WTC11 (cell line): ENCODE measurements around the gene TBRG4. TPM values are rescaled to one million over a fixed set of nuclear protein-coding genes. Genes with fewer than 3 reads are reported as not detected.

ENCODE experiments used
- ATAC-seq: fragments of 200-7000 bp; cut with Tn5 transposase; 2 replicates; pipeline ENCODE4 v1.10.0; 2021; ENCODE audit warnings: mild to moderate bottlenecking, moderate library complexity
- Bru-seq: library from RNA; stranded (reverse); fragments of 400-500 nt; gene quantifications from one replicate; lab custom pipeline; 2021; lab: Mats Ljungman, UMichigan
- CTCF ChIA-PET: fragments of 300-600 bp; sonication (Branson Sonifier 250); formaldehyde crosslinking; loops from one replicate; lab custom pipeline; 2021; ENCODE audit warnings: antibody characterized with exemption; lab: Charles Lee
- POLR2A ChIA-PET: fragments of 350-600 bp; sonication (Branson Sonifier 250); formaldehyde crosslinking; loops from one replicate; lab custom pipeline; 2021; ENCODE audit warnings: antibody characterized with exemption; lab: Charles Lee
- DNase-seq: peaks from one replicate; pipeline ENCODE4 v3.0.0; 2021; ENCODE audit warnings: low spot score
- H3K27ac Mint-ChIP-seq: 2 replicates; pipeline ENCODE4 v1.8.0; 2021; ENCODE audit warnings: mixed read lengths
- H3K27me3 Mint-ChIP-seq: 2 replicates; pipeline ENCODE4 v1.8.0; 2021; ENCODE audit warnings: low read depth, mild to moderate bottlenecking, moderate library complexity, mixed read lengths
- H3K36me3 Mint-ChIP-seq: 2 replicates; pipeline ENCODE4 v1.8.0; 2021; ENCODE audit warnings: mixed read lengths
- H3K4me1 Mint-ChIP-seq: 2 replicates; pipeline ENCODE4 v1.8.0; 2022; ENCODE audit warnings: mixed read lengths
- H3K4me3 Mint-ChIP-seq: 2 replicates; pipeline ENCODE4 v1.8.0; 2021; ENCODE audit warnings: mild to moderate bottlenecking, moderate library complexity, mixed read lengths
- H3K9me3 Mint-ChIP-seq: 2 replicates; pipeline ENCODE4 v1.8.0; 2021; ENCODE audit warnings: mixed read lengths
- ATF1 ChIP-seq: sonication (generic); formaldehyde crosslinking; IDR thresholded peaks from 2 replicates; pipeline ENCODE4 v1.8.1; 2023; ENCODE audit warnings: mild to moderate bottlenecking, moderate library complexity, missing genetic modification reagents
- CBFB ChIP-seq: sonication (generic); formaldehyde crosslinking; IDR thresholded peaks from 2 replicates; pipeline ENCODE4 v1.8.1; 2022; ENCODE audit warnings: mild to moderate bottlenecking, low read depth, missing genetic modification reagents
- CREB1 ChIP-seq: sonication (generic); formaldehyde crosslinking; IDR thresholded peaks from 2 replicates; pipeline ENCODE4 v1.8.0; 2023; ENCODE audit warnings: mild to moderate bottlenecking, missing genetic modification reagents
- CREM ChIP-seq: sonication (generic); formaldehyde crosslinking; IDR thresholded peaks from 2 replicates; pipeline ENCODE4 v1.8.1; 2022; ENCODE audit warnings: mild to moderate bottlenecking, missing genetic modification reagents, moderate library complexity
- ELF4 ChIP-seq: sonication (generic); formaldehyde crosslinking; IDR thresholded peaks from 2 replicates; pipeline ENCODE4 v1.8.1; 2022; ENCODE audit warnings: low read depth, mild to moderate bottlenecking, moderate library complexity, missing genetic modification reagents
- EMX1 ChIP-seq: fragments of 250-450 bp; sonication (Bioruptor Pico); IDR thresholded peaks from 2 replicates; pipeline ENCODE4 v1.8.0; 2021; ENCODE audit warnings: mild to moderate bottlenecking
- FOXP1 ChIP-seq: sonication (generic); formaldehyde crosslinking; IDR thresholded peaks from 2 replicates; pipeline ENCODE4 v1.8.0; 2022; ENCODE audit warnings: missing genetic modification reagents, mild to moderate bottlenecking, moderate library complexity, borderline replicate concordance
- IRF2 ChIP-seq: sonication (generic); formaldehyde crosslinking; IDR thresholded peaks from 2 replicates; pipeline ENCODE4 v1.8.0; 2022; ENCODE audit warnings: low read depth, missing genetic modification reagents, borderline replicate concordance
- KAT7 ChIP-seq: sonication (generic); formaldehyde crosslinking; IDR thresholded peaks from 2 replicates; pipeline ENCODE4 v1.8.1; 2023; ENCODE audit warnings: missing genetic modification reagents, mild to moderate bottlenecking, borderline replicate concordance
- MYBL2 ChIP-seq: sonication (generic); formaldehyde crosslinking; IDR thresholded peaks from 2 replicates; pipeline ENCODE4 v1.8.1; 2023; ENCODE audit warnings: mild to moderate bottlenecking, moderate library complexity, missing genetic modification reagents
- NFE2L1 ChIP-seq: sonication (generic); formaldehyde crosslinking; IDR thresholded peaks from 2 replicates; pipeline ENCODE4 v1.8.1; 2023; ENCODE audit warnings: missing genetic modification reagents
- PRRX2 ChIP-seq: fragments of 250-450 bp; sonication (Bioruptor Pico); IDR thresholded peaks from 2 replicates; pipeline ENCODE4 v1.8.0; 2021; ENCODE audit warnings: mild to moderate bottlenecking
- SP1 ChIP-seq: sonication (generic); formaldehyde crosslinking; conservative IDR thresholded peaks from 2 replicates; pipeline ENCODE4 v1.8.1; 2022; ENCODE audit warnings: missing genetic modification reagents
- ZBTB21 ChIP-seq: sonication (generic); formaldehyde crosslinking; IDR thresholded peaks from 2 replicates; pipeline ENCODE4 v1.8.1; 2023; ENCODE audit warnings: mild to moderate bottlenecking, missing genetic modification reagents, borderline replicate concordance
- ZNF232 ChIP-seq: sonication (generic); formaldehyde crosslinking; IDR thresholded peaks from 2 replicates; pipeline ENCODE4 v1.8.0; 2022; ENCODE audit warnings: mild to moderate bottlenecking, missing genetic modification reagents
- ZNF317 ChIP-seq: sonication (generic); formaldehyde crosslinking; IDR thresholded peaks from 2 replicates; pipeline ENCODE4 v1.8.1; 2023; ENCODE audit warnings: low read depth, mild to moderate bottlenecking, moderate library complexity, missing genetic modification reagents, borderline replicate concordance
- ZNF423 ChIP-seq: fragments of 250-450 bp; sonication (Bioruptor Pico); IDR thresholded peaks from 2 replicates; pipeline ENCODE4 v2.1.2; 2022; ENCODE audit warnings: mild to moderate bottlenecking, moderate library complexity
- long read RNA-seq, 3 experiments: library from RNA in 1 of 3; library from capped mRNA in 1 of 3; library from polyadenylated mRNA in 1 of 3; unstranded in 2 of 3; stranded (forward) in 1 of 3; transcript quantifications; one replicate each; pipeline ENCODE4 v2.0.0, GENCODE V29; 2021
- total RNA-seq: library from RNA; stranded (reverse); gene quantifications from 3 replicates; pipeline ENCODE4 v1.2.3, GENCODE V29; 2021
- TF ChIP-seq, protein P1 (sequence below): sonication (generic); formaldehyde crosslinking; IDR thresholded peaks from 2 replicates; pipeline ENCODE4 v1.8.1; 2023; ENCODE audit warnings: mild to moderate bottlenecking, moderate library complexity, missing genetic modification reagents
- TF ChIP-seq, protein P2 (sequence below): sonication (generic); formaldehyde crosslinking; IDR thresholded peaks from 2 replicates; pipeline ENCODE4 v1.8.0; 2022; ENCODE audit warnings: mild to moderate bottlenecking, missing genetic modification reagents
- TF ChIP-seq, protein P3 (sequence below): fragments of 200-600 bp; IDR thresholded peaks from 2 replicates; pipeline ENCODE4 v1.8.0; 2022; ENCODE audit warnings: antibody characterized with exemption
- TF ChIP-seq, protein P4 (sequence below): sonication (generic); formaldehyde crosslinking; IDR thresholded peaks from 2 replicates; pipeline ENCODE4 v1.8.0; 2023; ENCODE audit warnings: missing genetic modification reagents
- TF ChIP-seq, protein P5 (sequence below): sonication (generic); formaldehyde crosslinking; IDR thresholded peaks from 2 replicates; pipeline ENCODE4 v1.8.0; 2022; ENCODE audit warnings: mild to moderate bottlenecking, missing genetic modification reagents
- TF ChIP-seq, protein P6 (sequence below): sonication (generic); formaldehyde crosslinking; IDR thresholded peaks from 2 replicates; pipeline ENCODE4 v1.8.0; 2022; ENCODE audit warnings: mild to moderate bottlenecking, missing genetic modification reagents

The TBRG4 gene
- total RNA-seq: 122 to 167 TPM (median 124 TPM) in 3 replicates
- Bru-seq, nascent RNA: percentile 92 among the genes with signal in this experiment
- long read RNA-seq, experiment 1, transcript TBRG4-215 (11 exons, 2,190 nt): minor isoform, 8 of 544 reads
- long read RNA-seq, experiment 1, transcript TBRG4-202 (9 exons, 1,917 nt): minor isoform, 15 of 544 reads
- long read RNA-seq, experiment 1, transcript TBRG4-201 (11 exons, 2,243 nt): major isoform, 321 of 544 reads
- long read RNA-seq, experiment 1, partial matches to known transcripts: 33 of 544 reads
- long read RNA-seq, experiment 1, other reads (novel, unspliced or antisense): 163 of 544 reads
- long read RNA-seq, experiment 2, transcript TBRG4-217 (9 exons, 3,409 nt): minor isoform, 5 of 136 reads
- long read RNA-seq, experiment 2, transcript TBRG4-201 (11 exons, 2,243 nt): major isoform, 53 of 136 reads
- long read RNA-seq, experiment 2, partial matches to known transcripts: 38 of 136 reads
- long read RNA-seq, experiment 2, other reads (novel, unspliced or antisense): 37 of 136 reads
- long read RNA-seq, experiment 3, transcript TBRG4-203 (9 exons, 2,225 nt): minor isoform, 5 of 231 reads
- long read RNA-seq, experiment 3, transcript TBRG4-201 (11 exons, 2,243 nt): major isoform, 147 of 231 reads
- long read RNA-seq, experiment 3, transcript TBRG4-202 (9 exons, 1,917 nt): minor isoform, 13 of 231 reads
- long read RNA-seq, experiment 3, partial matches to known transcripts: 8 of 231 reads
- long read RNA-seq, experiment 3, other reads (novel, unspliced or antisense): 55 of 231 reads

DNA sequence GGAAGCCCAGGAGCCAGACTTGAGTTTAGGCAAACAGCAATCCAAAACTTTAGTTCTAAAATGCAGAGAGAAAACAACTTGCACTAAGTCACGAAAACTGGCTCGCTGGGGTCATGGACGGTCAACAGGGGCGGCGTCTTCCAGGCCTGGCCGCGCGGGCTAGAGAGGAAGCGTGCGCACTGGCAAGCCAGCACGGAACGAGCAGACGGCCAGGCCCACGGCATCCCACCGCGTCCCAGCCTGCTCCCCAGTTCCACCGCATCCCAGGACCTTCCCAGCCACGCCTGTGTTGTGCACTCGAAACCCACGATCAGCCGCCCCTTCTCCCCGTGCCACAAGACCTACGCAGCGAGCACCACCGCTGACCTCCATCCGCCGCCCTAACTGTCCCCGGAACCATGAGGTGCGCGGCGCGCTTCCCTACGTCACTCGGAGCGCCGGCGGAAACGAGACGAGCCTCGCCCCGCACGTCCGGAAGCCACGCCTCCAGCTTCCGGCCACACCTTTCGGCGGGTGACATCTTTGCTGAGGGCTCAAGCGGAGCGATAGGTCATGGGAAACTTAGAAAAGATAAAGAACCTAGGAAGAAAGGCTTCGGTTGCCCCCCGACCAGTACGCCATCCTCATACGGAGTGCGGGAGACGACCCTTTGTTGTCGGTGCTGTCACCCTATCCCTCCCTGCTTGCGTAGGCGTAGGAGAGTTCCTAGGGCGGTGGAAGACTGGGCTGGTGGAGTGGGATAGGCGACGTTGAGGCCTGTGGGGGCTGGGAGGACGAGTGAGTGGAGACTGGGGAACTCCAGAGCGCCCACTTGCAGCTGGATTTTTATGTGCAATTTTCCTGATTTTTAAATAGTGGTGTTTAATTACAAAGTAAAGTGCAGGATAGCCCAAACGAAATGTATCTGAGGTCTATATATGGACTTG lies at the start of gene TBRG4:
TSS of gene TBRG4 (minus strand) at position 400 of the 926 bp plus-strand sequence. CDS start 2,460 bp downstream, outside the sequence.
- DNase-seq (peak; percentile 93), ATAC-seq (peak; percentile 94)
- Mint-ChIP-seq H3K27ac (peak within 1 kb of the TSS; percentile 99), H3K4me1 (peaks cover 12% of the 10 kb centered on the region), H3K9me3 (no peaks in the 10 kb centered on the region), H3K27me3 (peaks cover 14% of the 10 kb centered on the region), H3K4me3 (peak within 1 kb of the TSS; percentile 99), H3K36me3 (peaks cover 22% of the 10 kb centered on the region)
- ChIA-PET CTCF (interaction anchor here (0.9 to 2.0 kb wide), 9 partner anchors 12 to 263 kb away, joined by 3 to 15 read pairs (median 3); no protein-coding TSS in a partner anchor), POLR2A (interaction anchor here (0.5 to 2.2 kb wide), 8 partner anchors 10 to 226 kb away, joined by 3 to 7 read pairs (median 5); partner anchors contain the start of genes NACAD and PURB)
- TF ChIP-seq, protein P1, sequence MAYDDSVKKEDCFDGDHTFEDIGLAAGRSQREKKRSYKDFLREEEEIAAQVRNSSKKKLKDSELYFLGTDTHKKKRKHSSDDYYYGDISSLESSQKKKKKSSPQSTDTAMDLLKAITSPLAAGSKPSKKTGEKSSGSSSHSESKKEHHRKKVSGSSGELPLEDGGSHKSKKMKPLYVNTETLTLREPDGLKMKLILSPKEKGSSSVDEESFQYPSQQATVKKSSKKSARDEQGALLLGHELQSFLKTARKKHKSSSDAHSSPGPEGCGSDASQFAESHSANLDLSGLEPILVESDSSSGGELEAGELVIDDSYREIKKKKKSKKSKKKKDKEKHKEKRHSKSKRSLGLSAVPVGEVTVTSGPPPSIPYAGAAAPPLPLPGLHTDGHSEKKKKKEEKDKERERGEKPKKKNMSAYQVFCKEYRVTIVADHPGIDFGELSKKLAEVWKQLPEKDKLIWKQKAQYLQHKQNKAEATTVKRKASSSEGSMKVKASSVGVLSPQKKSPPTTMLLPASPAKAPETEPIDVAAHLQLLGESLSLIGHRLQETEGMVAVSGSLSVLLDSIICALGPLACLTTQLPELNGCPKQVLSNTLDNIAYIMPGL (CRISPR knock-in tag): peak; percentile 66
- TF ChIP-seq EMX1 (CRISPR knock-in tag) (peak; percentile 25; the same call in 1 of the 2 replicates), SP1 (CRISPR knock-in tag) (peak; percentile 96), NFE2L1 (CRISPR knock-in tag) (peak; percentile 65; the same call in 1 of the 2 replicates), ZBTB21 (0 out of 2 replicates have a peak, but pooled peaks have one; percentile 70), CBFB (CRISPR knock-in tag) (no peak), IRF2 (no peak), KAT7 (CRISPR knock-in tag) (peak; percentile 92; the same call in 1 of the 2 replicates), ZNF423 (CRISPR knock-in tag) (no peak), ZNF232 (CRISPR knock-in tag) (peak; percentile 86), ZNF317 (CRISPR knock-in tag) (peak; percentile 49; the same call in 1 of the 2 replicates), ELF4 (CRISPR knock-in tag) (peak; percentile 81; the same call in 1 of the 2 replicates), FOXP1 (peak; percentile 74; the same call in 1 of the 2 replicates), CREB1 (CRISPR knock-in tag) (peak; percentile 80), CREM (peak; percentile 99), PRRX2 (CRISPR knock-in tag) (no peak), MYBL2 (CRISPR knock-in tag) (peak; percentile 82; the same call in 1 of the 2 replicates), ATF1 (peak; percentile 92; the same call in 1 of the 2 replicates)
- TF ChIP-seq, protein P2, sequence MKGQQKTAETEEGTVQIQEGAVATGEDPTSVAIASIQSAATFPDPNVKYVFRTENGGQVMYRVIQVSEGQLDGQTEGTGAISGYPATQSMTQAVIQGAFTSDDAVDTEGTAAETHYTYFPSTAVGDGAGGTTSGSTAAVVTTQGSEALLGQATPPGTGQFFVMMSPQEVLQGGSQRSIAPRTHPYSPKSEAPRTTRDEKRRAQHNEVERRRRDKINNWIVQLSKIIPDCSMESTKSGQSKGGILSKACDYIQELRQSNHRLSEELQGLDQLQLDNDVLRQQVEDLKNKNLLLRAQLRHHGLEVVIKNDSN (CRISPR knock-in tag): peak; percentile 70; the same call in 1 of the 2 replicates
- TF ChIP-seq, protein P3, sequence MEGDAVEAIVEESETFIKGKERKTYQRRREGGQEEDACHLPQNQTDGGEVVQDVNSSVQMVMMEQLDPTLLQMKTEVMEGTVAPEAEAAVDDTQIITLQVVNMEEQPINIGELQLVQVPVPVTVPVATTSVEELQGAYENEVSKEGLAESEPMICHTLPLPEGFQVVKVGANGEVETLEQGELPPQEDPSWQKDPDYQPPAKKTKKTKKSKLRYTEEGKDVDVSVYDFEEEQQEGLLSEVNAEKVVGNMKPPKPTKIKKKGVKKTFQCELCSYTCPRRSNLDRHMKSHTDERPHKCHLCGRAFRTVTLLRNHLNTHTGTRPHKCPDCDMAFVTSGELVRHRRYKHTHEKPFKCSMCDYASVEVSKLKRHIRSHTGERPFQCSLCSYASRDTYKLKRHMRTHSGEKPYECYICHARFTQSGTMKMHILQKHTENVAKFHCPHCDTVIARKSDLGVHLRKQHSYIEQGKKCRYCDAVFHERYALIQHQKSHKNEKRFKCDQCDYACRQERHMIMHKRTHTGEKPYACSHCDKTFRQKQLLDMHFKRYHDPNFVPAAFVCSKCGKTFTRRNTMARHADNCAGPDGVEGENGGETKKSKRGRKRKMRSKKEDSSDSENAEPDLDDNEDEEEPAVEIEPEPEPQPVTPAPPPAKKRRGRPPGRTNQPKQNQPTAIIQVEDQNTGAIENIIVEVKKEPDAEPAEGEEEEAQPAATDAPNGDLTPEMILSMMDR: no peak
- TF ChIP-seq, protein P4, sequence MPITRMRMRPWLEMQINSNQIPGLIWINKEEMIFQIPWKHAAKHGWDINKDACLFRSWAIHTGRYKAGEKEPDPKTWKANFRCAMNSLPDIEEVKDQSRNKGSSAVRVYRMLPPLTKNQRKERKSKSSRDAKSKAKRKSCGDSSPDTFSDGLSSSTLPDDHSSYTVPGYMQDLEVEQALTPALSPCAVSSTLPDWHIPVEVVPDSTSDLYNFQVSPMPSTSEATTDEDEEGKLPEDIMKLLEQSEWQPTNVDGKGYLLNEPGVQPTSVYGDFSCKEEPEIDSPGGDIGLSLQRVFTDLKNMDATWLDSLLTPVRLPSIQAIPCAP (CRISPR knock-in tag): 0 out of 2 replicates have a peak, but pooled peaks have one; percentile 52
- TF ChIP-seq, protein P5, sequence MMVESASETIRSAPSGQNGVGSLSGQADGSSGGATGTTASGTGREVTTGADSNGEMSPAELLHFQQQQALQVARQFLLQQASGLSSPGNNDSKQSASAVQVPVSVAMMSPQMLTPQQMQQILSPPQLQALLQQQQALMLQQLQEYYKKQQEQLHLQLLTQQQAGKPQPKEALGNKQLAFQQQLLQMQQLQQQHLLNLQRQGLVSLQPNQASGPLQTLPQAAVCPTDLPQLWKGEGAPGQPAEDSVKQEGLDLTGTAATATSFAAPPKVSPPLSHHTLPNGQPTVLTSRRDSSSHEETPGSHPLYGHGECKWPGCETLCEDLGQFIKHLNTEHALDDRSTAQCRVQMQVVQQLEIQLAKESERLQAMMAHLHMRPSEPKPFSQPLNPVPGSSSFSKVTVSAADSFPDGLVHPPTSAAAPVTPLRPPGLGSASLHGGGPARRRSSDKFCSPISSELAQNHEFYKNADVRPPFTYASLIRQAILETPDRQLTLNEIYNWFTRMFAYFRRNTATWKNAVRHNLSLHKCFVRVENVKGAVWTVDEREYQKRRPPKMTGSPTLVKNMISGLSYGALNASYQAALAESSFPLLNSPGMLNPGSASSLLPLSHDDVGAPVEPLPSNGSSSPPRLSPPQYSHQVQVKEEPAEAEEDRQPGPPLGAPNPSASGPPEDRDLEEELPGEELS: peak; percentile 94
- TF ChIP-seq, protein P6, sequence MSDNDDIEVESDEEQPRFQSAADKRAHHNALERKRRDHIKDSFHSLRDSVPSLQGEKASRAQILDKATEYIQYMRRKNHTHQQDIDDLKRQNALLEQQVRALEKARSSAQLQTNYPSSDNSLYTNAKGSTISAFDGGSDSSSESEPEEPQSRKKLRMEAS (CRISPR knock-in tag): peak; percentile 99
